ENCODE data around the gene CCDC106.

The CCDC106 gene

GRCh38 chr19:55669418-55670279 is 21.6 kb downstream of the CCDC106 start:
- H3K4me3 ChIP-seq (ENCODE audit: low read length, poor library complexity, severe bottlenecking): no peak overlapping the region
- no peak overlapping the region for H2AFZ ChIP-seq (ENCODE audit: low read length)
- no peaks in the 10 kb centered on the region for H3K27me3 ChIP-seq (ENCODE audit: insufficient read depth, low read length, poor library complexity, severe bottlenecking)
- H3K4me2 ChIP-seq (ENCODE audit: low read depth, low read length, poor library complexity, severe bottlenecking): no peak overlapping the region
- peaks cover 4% of the 10 kb centered on the region; the same call in 1 of the 2 replicates for H3F3A ChIP-seq (ENCODE audit: low read depth)
- no peaks in the 10 kb centered on the region for H3K9me3 ChIP-seq (ENCODE audit: insufficient read depth, low read depth, low read length)
- no peak overlapping the region for H3K9ac ChIP-seq (ENCODE audit: low read depth, low read length, poor library complexity, severe bottlenecking)
- peaks cover 88% of the 10 kb centered on the region for H3K36me3 ChIP-seq (ENCODE audit: insufficient read depth, low read length)
- peaks cover 93% of the 10 kb centered on the region for H4K20me1 ChIP-seq (ENCODE audit: insufficient read depth, low read length, poor library complexity, severe bottlenecking)
- peaks cover 91% of the 10 kb centered on the region for H3K79me2 ChIP-seq (ENCODE audit: insufficient read depth, low read length)
- no peaks in the 10 kb centered on the region for H3K9me2 ChIP-seq (replicated peaks; ENCODE audit: low read depth, low read length)
- TF ChIP-seq, protein P1, sequence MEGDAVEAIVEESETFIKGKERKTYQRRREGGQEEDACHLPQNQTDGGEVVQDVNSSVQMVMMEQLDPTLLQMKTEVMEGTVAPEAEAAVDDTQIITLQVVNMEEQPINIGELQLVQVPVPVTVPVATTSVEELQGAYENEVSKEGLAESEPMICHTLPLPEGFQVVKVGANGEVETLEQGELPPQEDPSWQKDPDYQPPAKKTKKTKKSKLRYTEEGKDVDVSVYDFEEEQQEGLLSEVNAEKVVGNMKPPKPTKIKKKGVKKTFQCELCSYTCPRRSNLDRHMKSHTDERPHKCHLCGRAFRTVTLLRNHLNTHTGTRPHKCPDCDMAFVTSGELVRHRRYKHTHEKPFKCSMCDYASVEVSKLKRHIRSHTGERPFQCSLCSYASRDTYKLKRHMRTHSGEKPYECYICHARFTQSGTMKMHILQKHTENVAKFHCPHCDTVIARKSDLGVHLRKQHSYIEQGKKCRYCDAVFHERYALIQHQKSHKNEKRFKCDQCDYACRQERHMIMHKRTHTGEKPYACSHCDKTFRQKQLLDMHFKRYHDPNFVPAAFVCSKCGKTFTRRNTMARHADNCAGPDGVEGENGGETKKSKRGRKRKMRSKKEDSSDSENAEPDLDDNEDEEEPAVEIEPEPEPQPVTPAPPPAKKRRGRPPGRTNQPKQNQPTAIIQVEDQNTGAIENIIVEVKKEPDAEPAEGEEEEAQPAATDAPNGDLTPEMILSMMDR (conservative IDR thresholded peaks at IDR 0.05; ENCODE audit: low read length): no peak
- TF ChIP-seq EZH2phosphoT487 (IDR thresholded peaks at IDR 0.05; ENCODE audit: borderline replicate concordance): no peak
- H3K4me1 ChIP-seq (ENCODE audit: insufficient read depth, low read length, poor library complexity, severe bottlenecking): no peaks in the 10 kb centered on the region

GRCh38 chr19:55670280-55671053 is 22.5 kb downstream of the CCDC106 start:
- H3K36me3 ChIP-seq (ENCODE audit: insufficient read depth, low read length): peaks cover 86% of the 10 kb centered on the region
- no peak overlapping the region for H3K9ac ChIP-seq (ENCODE audit: low read depth, low read length, poor library complexity, severe bottlenecking)
- H3K79me2 ChIP-seq (ENCODE audit: insufficient read depth, low read length): peaks cover 88% of the 10 kb centered on the region

GRCh38 chr19:55671054-55671378 is 23.0 kb downstream of the CCDC106 start:
- peaks cover 5% of the 10 kb centered on the region; the same call in 1 of the 2 replicates for H3F3A ChIP-seq (ENCODE audit: low read depth)
- no peak overlapping the region for H3K9ac ChIP-seq (ENCODE audit: low read depth, low read length, poor library complexity, severe bottlenecking)
- H3K9me2 ChIP-seq (replicated peaks; ENCODE audit: low read depth, low read length): no peaks in the 10 kb centered on the region
- no peak overlapping the region for H3K4me2 ChIP-seq (ENCODE audit: low read depth, low read length, poor library complexity, severe bottlenecking)
- H4K20me1 ChIP-seq (ENCODE audit: insufficient read depth, low read length, poor library complexity, severe bottlenecking): peaks cover 92% of the 10 kb centered on the region
- H3K4me3 ChIP-seq (ENCODE audit: low read length, poor library complexity, severe bottlenecking): no peak overlapping the region
- no peaks in the 10 kb centered on the region for H3K27me3 ChIP-seq (ENCODE audit: insufficient read depth, low read length, poor library complexity, severe bottlenecking)
- no peaks in the 10 kb centered on the region for H3K4me1 ChIP-seq (ENCODE audit: insufficient read depth, low read length, poor library complexity, severe bottlenecking)
- peaks cover 89% of the 10 kb centered on the region for H3K79me2 ChIP-seq (ENCODE audit: insufficient read depth, low read length)
- no peaks in the 10 kb centered on the region for H3K9me3 ChIP-seq (ENCODE audit: insufficient read depth, low read depth, low read length)
- H3K36me3 ChIP-seq (ENCODE audit: insufficient read depth, low read length): peaks cover 87% of the 10 kb centered on the region
- H2AFZ ChIP-seq (ENCODE audit: low read length): no peak overlapping the region
- TF ChIP-seq, protein P1 (conservative IDR thresholded peaks at IDR 0.05; ENCODE audit: low read length): no peak

More at GRCh38 chr19:55670280-55671053, 22.5 kb downstream of the CCDC106 start:
- Histone ChIP-seq H3K4me2 (ENCODE audit: low read depth, low read length, poor library complexity, severe bottlenecking) (no peak overlapping the region), H4K20me1 (ENCODE audit: insufficient read depth, low read length, poor library complexity, severe bottlenecking) (peaks cover 92% of the 10 kb centered on the region), H3K4me3 (ENCODE audit: low read length, poor library complexity, severe bottlenecking) (no peak overlapping the region), H2AFZ (ENCODE audit: low read length) (no peak overlapping the region), H3K9me3 (ENCODE audit: insufficient read depth, low read depth, low read length) (no peaks in the 10 kb centered on the region), H3K27me3 (ENCODE audit: insufficient read depth, low read length, poor library complexity, severe bottlenecking) (no peaks in the 10 kb centered on the region), H3F3A (ENCODE audit: low read depth) (peaks cover 5% of the 10 kb centered on the region; the same call in 1 of the 2 replicates), H3K9me2 (replicated peaks; ENCODE audit: low read depth, low read length) (no peaks in the 10 kb centered on the region), H3K4me1 (ENCODE audit: insufficient read depth, low read length, poor library complexity, severe bottlenecking) (no peaks in the 10 kb centered on the region)
- no peak for TF ChIP-seq EZH2phosphoT487 (IDR thresholded peaks at IDR 0.05; ENCODE audit: borderline replicate concordance)
- TF ChIP-seq, protein P1 (conservative IDR thresholded peaks at IDR 0.05; ENCODE audit: low read length): no peak

Measured in Loucy (cell line).